CD4-positive, alpha-beta T cell (primary cell): Measurements from ENCODE around the gene POT1. TPM values are rescaled to one million over a fixed set of nuclear protein-coding genes. Genes with fewer than 3 reads are reported as not detected.

Source experiments
- ATAC-seq: fragments of 200-7000 bp; cut with Tn5 transposase; one replicate; pipeline ENCODE4 v1.10.0; 2022; ENCODE audit warnings: mild to moderate bottlenecking; ENCODE audit not compliant: poor library complexity
- CTCF ChIA-PET: fragments of 350-600 bp; sonication (Branson Sonifier 250); formaldehyde crosslinking; loops from one replicate; lab custom pipeline; 2021; ENCODE audit warnings: antibody characterized with exemption, inconsistent platforms; lab: Charles Lee
- POLR2A ChIA-PET: fragments of 350-600 bp; sonication (Branson Sonifier 250); formaldehyde crosslinking; loops from one replicate; lab custom pipeline; 2021; ENCODE audit warnings: antibody characterized with exemption, inconsistent platforms; lab: Charles Lee
- DNase-seq, 14 experiments: peaks; one replicate each; pipeline ENCODE4 v3.0.0-alpha.2; 2013 to 2020; ENCODE audit warnings: mixed read lengths in 2 of 14
- H3K27ac ChIP-seq, 2 donors: one replicate each; pipeline versions ENCODE4 v1.5.1 to v1.7.0; 2013; ENCODE audit warnings: low read length in 2 of 2, low read depth in 1 of 2, mild to moderate bottlenecking in 1 of 2
- H3K27me3 ChIP-seq, 2 experiments: 1 replicate in 1 of 2; 2 replicates in 1 of 2; pipeline versions ENCODE4 v1.6.1 to v1.7.0; 2013; ENCODE audit warnings: low read length in 2 of 2, control low read depth in 1 of 2, mild to moderate bottlenecking in 1 of 2, moderate library complexity in 1 of 2; ENCODE audit not compliant: insufficient read depth in 2 of 2, control insufficient read depth in 1 of 2
- H3K36me3 ChIP-seq: one replicate; pipeline ENCODE4 v1.6.1; 2013; ENCODE audit warnings: low read length, control low read depth; ENCODE audit not compliant: insufficient read depth
- H3K4me1 ChIP-seq: one replicate; pipeline ENCODE4 v1.6.1; 2013; ENCODE audit warnings: low read length, control low read depth; ENCODE audit not compliant: insufficient read depth
- H3K4me3 ChIP-seq: one replicate; pipeline ENCODE4 v1.5.1; 2013; ENCODE audit warnings: mild to moderate bottlenecking, low read length, moderate library complexity
- H3K9me3 ChIP-seq, 2 experiments: 1 replicate in 1 of 2; 2 replicates in 1 of 2; pipeline versions ENCODE4 v1.6.1 to v1.7.0; 2013; ENCODE audit warnings: low read length in 2 of 2, mild to moderate bottlenecking in 2 of 2, control low read depth in 1 of 2, moderate library complexity in 1 of 2; ENCODE audit not compliant: control insufficient read depth in 1 of 2, insufficient read depth in 1 of 2
- H3K27ac Mint-ChIP-seq: one replicate; pipeline ENCODE4 v1.8.0; 2020; ENCODE audit warnings: mixed read lengths
- H3K27me3 Mint-ChIP-seq: one replicate; pipeline ENCODE4 v1.8.0; 2021; ENCODE audit warnings: mixed read lengths
- H3K36me3 Mint-ChIP-seq: one replicate; pipeline ENCODE4 v1.8.0; 2021; ENCODE audit warnings: low read depth, mixed read lengths
- H3K4me1 Mint-ChIP-seq: one replicate; pipeline ENCODE4 v1.8.0; 2021; ENCODE audit warnings: low read depth, mixed read lengths
- H3K4me3 Mint-ChIP-seq: one replicate; pipeline ENCODE4 v1.8.0; 2020; ENCODE audit warnings: mild to moderate bottlenecking, mixed read lengths
- H3K9me3 Mint-ChIP-seq: one replicate; pipeline ENCODE4 v1.8.0; 2020; ENCODE audit warnings: mixed read lengths
- CTCF ChIP-seq: fragments of 200-600 bp; IDR thresholded peaks from one replicate; pipeline ENCODE4 v1.8.0; 2022; ENCODE audit warnings: antibody characterized with exemption, mild to moderate bottlenecking
- intact Hi-C, 2 experiments: fragments of 100-400 bp; cut with DNase I in 1 of 2; cut with micrococcal nuclease in 1 of 2; formaldehyde crosslinking; loops; one replicate each; pipeline versions ENCODE4 v1.15.1 to v1.9.0; 2023 to 2025; cut with DNase I, micrococcal nuclease
- total RNA-seq, 174 experiments: library from RNA in 2 of 174; stranded (reverse) in 2 of 174; gene quantifications; one replicate each; pipeline ENCODE4 v1.2.3 and lab custom pipeline; 2021 to 2026

Gene POT1
- total RNA-seq, 2 experiments from 2014 or later = 8.0 to 8.3 TPM

- intact Hi-C loops = no loop called here
- no peak overlapping the region for H3K4me3 ChIP-seq
- CTCF ChIA-PET = no interaction called here
- H3K4me1 ChIP-seq = no peaks in the 10 kb centered on the region
- Mint-ChIP-seq H3K27ac (no peak overlapping the region), H3K36me3 (no peaks in the 10 kb centered on the region), H3K9me3 (peaks cover 2% of the 10 kb centered on the region), H3K4me1 (no peaks in the 10 kb centered on the region), H3K27me3 (peaks cover 39% of the 10 kb centered on the region), H3K4me3 (no peak overlapping the region)
- no peak overlapping the region for H3K27ac ChIP-seq
- peaks cover 4% of the 10 kb centered on the region in 2 experiments for H3K27me3 ChIP-seq
- TF ChIP-seq CTCF = no peak
- ATAC-seq (no peak), DNase-seq (no peak)
- H3K9me3 ChIP-seq = no peaks in the 10 kb centered on the region
- POLR2A ChIA-PET = no interaction called here
- H3K36me3 ChIP-seq = no peaks in the 10 kb centered on the region
Measured at GRCh38 chr7:124796771-124797170, 132.9 kb downstream of the POT1 start.

GRCh38 chr7:124792696-124793095 is 136.9 kb downstream of the POT1 start:
- Histone ChIP-seq H3K27ac (no peak overlapping the region), H3K4me3 (no peak overlapping the region), H3K36me3 (no peaks in the 10 kb centered on the region), H3K9me3 (no peaks in the 10 kb centered on the region), H3K27me3 (peaks cover 0 to under 1% of the 10 kb centered on the region in 2 experiments), H3K4me1 (no peaks in the 10 kb centered on the region)
- POLR2A ChIA-PET = no interaction called here
- Mint-ChIP-seq H3K36me3 (no peaks in the 10 kb centered on the region), H3K4me1 (no peaks in the 10 kb centered on the region), H3K27me3 (peaks cover 43% of the 10 kb centered on the region), H3K27ac (no peak overlapping the region), H3K9me3 (peaks cover 2% of the 10 kb centered on the region), H3K4me3 (no peak overlapping the region)
- no peak for TF ChIP-seq CTCF
- ATAC-seq (no peak), DNase-seq (no peak)
- CTCF ChIA-PET = no interaction called here
- intact Hi-C loops = no loop called here

- intact Hi-C loops = no loop called here
- Mint-ChIP-seq H3K4me1 (no peaks in the 10 kb centered on the region), H3K27ac (no peak overlapping the region), H3K9me3 (no peaks in the 10 kb centered on the region), H3K4me3 (no peak overlapping the region), H3K27me3 (peaks cover 38% of the 10 kb centered on the region), H3K36me3 (no peaks in the 10 kb centered on the region)
- ATAC-seq (no peak), DNase-seq (no peak)
- no peak for TF ChIP-seq CTCF
- Histone ChIP-seq H3K9me3 (no peaks in the 10 kb centered on the region), H3K4me1 (no peaks in the 10 kb centered on the region), H3K4me3 (no peak overlapping the region), H3K27me3 (no peaks in the 10 kb centered on the region), H3K36me3 (no peaks in the 10 kb centered on the region), H3K27ac (no peak overlapping the region)
- CTCF ChIA-PET = no interaction called here
- POLR2A ChIA-PET = no interaction called here
Measured at GRCh38 chr7:124792002-124792401, 137.6 kb downstream of the POT1 start.
